Ovary (tissue), 9 donors: Measurements from ENCODE around the gene CDKN2B-AS1. TPM values are rescaled to one million over a fixed set of nuclear protein-coding genes. Genes with fewer than 3 reads are reported as not detected.
A peak's percentile ranks its signal among the peaks of the same experiment; 100 is the strongest.

ENCODE experiments used
- DNase-seq, 5 donors: peaks; one replicate each; pipeline ENCODE4 v3.0.0-alpha.2; 2019 to 2020
- H3K27ac ChIP-seq, 2 donors: fragments of 200-600 bp; one replicate each; pipeline versions ENCODE4 v1.5.1 to v1.8.0; 2019 to 2022
- H3K27me3 ChIP-seq: fragments of 200-600 bp; one replicate; pipeline ENCODE4 v1.8.0; 2022
- H3K36me3 ChIP-seq: fragments of 200-600 bp; sonication (generic); one replicate; pipeline ENCODE4 v1.5.1; 2019
- H3K4me1 ChIP-seq: one replicate; pipeline ENCODE4 v1.8.1; 2013; ENCODE audit warnings: mild to moderate bottlenecking, moderate library complexity; ENCODE audit not compliant: insufficient read depth
- H3K4me3 ChIP-seq: fragments of 200-600 bp; sonication (generic); one replicate; pipeline ENCODE4 v1.5.1; 2017
- H3K9me3 ChIP-seq, 2 donors: fragments of 200-600 bp in 1 of 2; sonication (generic) in 1 of 2; one replicate each; pipeline versions ENCODE4 v1.5.1 to v1.8.1; 2013 to 2019; ENCODE audit warnings: mild to moderate bottlenecking in 1 of 2, moderate library complexity in 1 of 2
- CTCF ChIP-seq, 3 donors: fragments of 450-650 bp in 2 of 3; fragments of 200-600 bp in 1 of 3; IDR thresholded peaks; one replicate each; pipeline versions ENCODE4 v1.5.1 to v1.8.0; 2016 to 2022; ENCODE audit warnings: antibody characterized with exemption in 3 of 3, mild to moderate bottlenecking in 1 of 3
- EP300 ChIP-seq: sonication (generic); formaldehyde crosslinking; IDR thresholded peaks from one replicate; pipeline ENCODE4 v1.6.1; 2017; ENCODE audit warnings: antibody characterized with exemption
- POLR2A ChIP-seq: fragments of 450-650 bp; IDR thresholded peaks from one replicate; pipeline ENCODE4 v1.6.1; 2017; ENCODE audit warnings: antibody characterized with exemption, mild to moderate bottlenecking, moderate library complexity
- WGBS, 3 donors: extraction: QIAGEN DNeasy Blood & Tissue Kit in 1 of 3; methylation state at CpG; one replicate each; pipeline versions ENCODE4 v1.1.5 to v1.1.7; 2013 to 2017; 5-methylcytosine and 5-hydroxymethylcytosine counted together
- intact Hi-C, 4 donors: fragments of 100-400 bp; cut with DNase I; formaldehyde crosslinking; loops; one replicate each; pipeline versions ENCODE4 v1.11.0 to v1.15.1; 2022 to 2023
- polyA plus RNA-seq, 2 donors: library from polyadenylated mRNA; stranded (reverse); fragments of 200-250 nt in 1 of 2; fragments of 350-450 nt in 1 of 2; fragmentation: Illumina TruSeq in 1 of 2; extraction: RNeasy Lipid Tissue Mini Kit (QIAGEN cat#74804) in 1 of 2; gene quantifications; one replicate each; pipeline ENCODE4 v1.2.3, GENCODE V29; 2013 to 2014
- total RNA-seq, 7 donors: library from RNA; depleted of rRNA in 2 of 7; stranded (reverse); fragments of >200 nt in 2 of 7; fragmentation: NEBNext Ultra II Directional in 3 of 7; extraction: Animal tissue kit (Norgen Biotek cat#: 25700) in 3 of 7; gene quantifications; one replicate each; pipeline versions ENCODE4 v1.1.0 to v1.2.4, GENCODE V29; 2016 to 2023
- donor health status: DM: no; HTN: no; CAD: no; lungs with moderate emphysema.
- donor health status: DM: no; HTN: no; CAD: no.
- donor health status: Bipolar disorder and iron deficiency.
- donor health status: DM: yes; HTN: yes; CAD: no.
- donor health status: DM: no; HTN: no; CAD: no.
- donor health status: DM: yes; HTN: yes; CAD: no.

CDKN2B-AS1 gene
- total and polyA plus RNA-seq, 9 donors, result 0.06 to 2.1 (median 0.58) TPM; not detected in 1

GRCh38 chr9:22068369-22068768, 73.8 kb downstream of the CDKN2B-AS1 start:
- Histone ChIP-seq H3K4me3 (no peak overlapping the region), H3K36me3 (no peaks in the 10 kb centered on the region), H3K27ac (no peak overlapping the region), H3K4me1 (no peaks in the 10 kb centered on the region), H3K27me3 (no peaks in the 10 kb centered on the region), H3K9me3 (no peaks in the 10 kb centered on the region)
- 79 to 80% (median 80%) methylated on average over 8 of the region's 8 CpGs for WGBS, 3 donors
- no peak for DNase-seq
- TF ChIP-seq CTCF (IDR thresholded peaks at IDR 0.05), result no peak
- no peak for TF ChIP-seq POLR2A
- no peak for TF ChIP-seq EP300
- intact Hi-C loops, result no loop called here

- TF ChIP-seq CTCF (IDR thresholded peaks at IDR 0.05), result no peak
- TF ChIP-seq EP300, result no peak
- TF ChIP-seq POLR2A, result no peak
- Histone ChIP-seq H3K4me3 (no peak overlapping the region), H3K36me3 (no peaks in the 10 kb centered on the region), H3K9me3 (no peaks in the 10 kb centered on the region), H3K27ac (no peak overlapping the region), H3K27me3 (no peaks in the 10 kb centered on the region), H3K4me1 (no peaks in the 10 kb centered on the region)
- no peak for DNase-seq
- intact Hi-C loops, result no loop called here
- whole genome bisulfite sequencing, 3 donors, result 82 to 91% (median 90%) methylated on average over 1 of the region's 1 CpG
Measured at GRCh38 chr9:22073349-22073748, 78.8 kb downstream of the CDKN2B-AS1 start.

GRCh38 chr9:22078081-22078480, 83.5 kb downstream of the CDKN2B-AS1 start:
- H3K36me3 ChIP-seq, result no peaks in the 10 kb centered on the region
- no peaks in the 10 kb centered on the region for H3K27me3 ChIP-seq
- H3K9me3 ChIP-seq, result no peaks in the 10 kb centered on the region
- no peak overlapping the region for H3K4me3 ChIP-seq
- intact Hi-C loops, result no loop called here
- DNase-seq, result no peak
- H3K4me1 ChIP-seq, result no peaks in the 10 kb centered on the region
- TF ChIP-seq CTCF (IDR thresholded peaks at IDR 0.05), result no peak
- no peak for TF ChIP-seq POLR2A
- TF ChIP-seq EP300, result no peak
- H3K27ac ChIP-seq, result no peak overlapping the region
- WGBS, 3 donors, result 87 to 88% (median 88%) methylated on average over 3 of the region's 3 CpGs

GRCh38 chr9:22079873-22080341, 85.3 kb downstream of the CDKN2B-AS1 start:
- 43 to 57% (median 54%) methylated on average over 4 of the region's 4 CpGs for WGBS, 3 donors
- intact Hi-C loops, result no loop called here
- H3K27ac ChIP-seq, result no peak overlapping the region
- no peaks in the 10 kb centered on the region for H3K4me1 ChIP-seq
- no peak for TF ChIP-seq EP300
- no peak for TF ChIP-seq CTCF (IDR thresholded peaks at IDR 0.05)
- no peak for TF ChIP-seq POLR2A
- H3K4me3 ChIP-seq, result no peak overlapping the region
- H3K9me3 ChIP-seq, result no peaks in the 10 kb centered on the region
- DNase-seq, result peak in 1 of 5 donors; percentile 10
- H3K27me3 ChIP-seq, result no peaks in the 10 kb centered on the region
- H3K36me3 ChIP-seq, result no peaks in the 10 kb centered on the region
